GM12801 (cell line): Measurements from ENCODE around the gene ATL2.

Source experiments
- CTCF ChIP-seq: IDR thresholded peaks from one replicate; pipeline ENCODE4 v1.5.1; 2011; ENCODE audit warnings: control low read depth; ENCODE audit not compliant: insufficient read length; ENCODE audit errors: extremely low read depth

Gene ATL2

GRCh38 chr2:38265461-38265860 lies 111.6 kb downstream of the ATL2 start:
- no peak for TF ChIP-seq CTCF

- no peak for TF ChIP-seq CTCF
Measured at GRCh38 chr2:38264396-38265221, 112.5 kb downstream of the ATL2 start.

- no peak for TF ChIP-seq CTCF
Measured at GRCh38 chr2:38263293-38263692, 113.8 kb downstream of the ATL2 start.

- no peak for TF ChIP-seq CTCF
Measured at GRCh38 chr2:38262069-38262871, 114.8 kb downstream of the ATL2 start.

GRCh38 chr2:38261569-38262068 lies 115.5 kb downstream of the ATL2 start:
- no peak for TF ChIP-seq CTCF

- no peak for TF ChIP-seq CTCF
Measured at GRCh38 chr2:38260972-38261371, 116.1 kb downstream of the ATL2 start.

GRCh38 chr2:38260469-38260868 lies 116.6 kb downstream of the ATL2 start:
- no peak for TF ChIP-seq CTCF
